ENCODE results near the gene CDH4. TPM values are rescaled to one million over a fixed set of nuclear protein-coding genes. Genes with fewer than 3 reads are reported as not detected.

The CDH4 gene
- total and polyA plus RNA-seq, 9 of the 15 experiments (the other 6 are each of a cell fraction or from before 2014, with no cell fraction given): 0.04 TPM; not detected in 8

DNA sequence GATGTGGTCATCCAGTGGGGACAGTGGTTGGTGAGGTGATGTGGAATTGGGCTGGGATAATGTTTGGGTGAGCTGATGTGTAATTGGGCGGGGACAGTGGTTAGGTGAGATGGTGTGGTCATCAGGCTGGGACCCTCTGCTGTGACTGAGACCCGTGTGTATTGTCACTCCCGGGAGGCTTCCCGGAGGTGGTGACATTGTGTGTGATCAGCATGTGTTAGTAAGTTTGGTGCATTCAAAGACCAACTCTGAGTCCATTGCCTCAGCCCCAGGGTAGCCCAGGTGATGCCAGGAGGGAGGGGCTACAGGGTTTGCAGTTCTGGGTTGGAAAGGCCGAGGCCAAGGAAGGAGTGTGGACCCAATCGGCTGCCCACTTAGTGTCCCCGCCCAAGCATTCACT, 438.1 kb downstream of the CDH4 start:
- no peak overlapping the region for H2AFZ ChIP-seq (ENCODE audit: low read depth, low read length)
- H3K9me1 ChIP-seq (ENCODE audit: control insufficient read depth, insufficient read depth, low read length): no peaks in the 10 kb centered on the region
- intact Hi-C loops (cut with micrococcal nuclease): no loop called here
- FAIRE-seq: no peak
- ChIA-PET CTCF (ENCODE audit: low intra/inter-chr PET ratio) (no interaction called here), POLR2A (no interaction called here)
- peak; percentile 76 for TF ChIP-seq ZFP36 (IDR thresholded peaks at IDR 0.05; ENCODE audit: low read depth, low read length, partially characterized antibody)
- TF ChIP-seq, protein P1, sequence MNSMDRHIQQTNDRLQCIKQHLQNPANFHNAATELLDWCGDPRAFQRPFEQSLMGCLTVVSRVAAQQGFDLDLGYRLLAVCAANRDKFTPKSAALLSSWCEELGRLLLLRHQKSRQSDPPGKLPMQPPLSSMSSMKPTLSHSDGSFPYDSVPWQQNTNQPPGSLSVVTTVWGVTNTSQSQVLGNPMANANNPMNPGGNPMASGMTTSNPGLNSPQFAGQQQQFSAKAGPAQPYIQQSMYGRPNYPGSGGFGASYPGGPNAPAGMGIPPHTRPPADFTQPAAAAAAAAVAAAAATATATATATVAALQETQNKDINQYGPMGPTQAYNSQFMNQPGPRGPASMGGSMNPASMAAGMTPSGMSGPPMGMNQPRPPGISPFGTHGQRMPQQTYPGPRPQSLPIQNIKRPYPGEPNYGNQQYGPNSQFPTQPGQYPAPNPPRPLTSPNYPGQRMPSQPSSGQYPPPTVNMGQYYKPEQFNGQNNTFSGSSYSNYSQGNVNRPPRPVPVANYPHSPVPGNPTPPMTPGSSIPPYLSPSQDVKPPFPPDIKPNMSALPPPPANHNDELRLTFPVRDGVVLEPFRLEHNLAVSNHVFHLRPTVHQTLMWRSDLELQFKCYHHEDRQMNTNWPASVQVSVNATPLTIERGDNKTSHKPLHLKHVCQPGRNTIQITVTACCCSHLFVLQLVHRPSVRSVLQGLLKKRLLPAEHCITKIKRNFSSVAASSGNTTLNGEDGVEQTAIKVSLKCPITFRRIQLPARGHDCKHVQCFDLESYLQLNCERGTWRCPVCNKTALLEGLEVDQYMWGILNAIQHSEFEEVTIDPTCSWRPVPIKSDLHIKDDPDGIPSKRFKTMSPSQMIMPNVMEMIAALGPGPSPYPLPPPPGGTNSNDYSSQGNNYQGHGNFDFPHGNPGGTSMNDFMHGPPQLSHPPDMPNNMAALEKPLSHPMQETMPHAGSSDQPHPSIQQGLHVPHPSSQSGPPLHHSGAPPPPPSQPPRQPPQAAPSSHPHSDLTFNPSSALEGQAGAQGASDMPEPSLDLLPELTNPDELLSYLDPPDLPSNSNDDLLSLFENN (IDR thresholded peaks at IDR 0.05; ENCODE audit: low read depth in 2 of 2, low read length in 2 of 2): no peak
- 0% methylated on average over 7 of the region's 7 CpGs for WGBS (ENCODE audit: insufficient coverage, low coverage, missing lambda C conversion rate)
- H3K4me2 ChIP-seq (ENCODE audit: insufficient read depth, low read length): no peak overlapping the region
- peaks cover 7 to 42% of the 10 kb centered on the region in 2 experiments; a peak in 4 of 5 replicates for H3K27me3 ChIP-seq (ENCODE audit: control insufficient read depth in 2 of 2, insufficient read depth in 2 of 2, low read length in 2 of 2)
- no peak overlapping the region for H3K27ac ChIP-seq (ENCODE audit: extremely low read depth, low read depth, low read length)
- H3K79me2 ChIP-seq (ENCODE audit: control insufficient read depth, insufficient read depth, low read length): no peaks in the 10 kb centered on the region
- DNase-seq (ENCODE audit: extremely low read depth in 1 of 4, low spot score in 3 of 4): no peak
- H3K36me3 ChIP-seq (ENCODE audit: control insufficient read depth, insufficient read depth, low read length): no peaks in the 10 kb centered on the region
- H3K9me3 ChIP-seq (replicated peaks; ENCODE audit: control insufficient read depth, insufficient read depth, low read depth, low read length): no peaks in the 10 kb centered on the region; the same call in 1 of the 2 replicates
- H3K4me3 ChIP-seq: no peak overlapping the region
- no peak overlapping the region for H3K9ac ChIP-seq (ENCODE audit: insufficient read depth in 1 of 2, low read depth in 2 of 2, low read length in 2 of 2)
- in situ Hi-C loops (cut with MboI): no loop called here
- no peaks in the 10 kb centered on the region for H3K4me1 ChIP-seq (replicated peaks in 1 of 2; ENCODE audit: control insufficient read depth in 2 of 2, insufficient read depth in 2 of 2, low read length in 2 of 2)
- no peak for ATAC-seq
- peaks cover 4% of the 10 kb centered on the region; the same call in 1 of the 2 replicates for H4K20me1 ChIP-seq (replicated peaks; ENCODE audit: control insufficient read depth, insufficient read depth, low read length)
- BruUV-seq (replicated peaks): no TSS peak
